GM21825 (cell line): ENCODE measurements around the gene CGRRF1.

ENCODE experiments used
- ATAC-seq: cut with Tn5 transposase; IDR thresholded peaks from one replicate; pipeline ENCODE4 v1.9.1; 2021; ENCODE audit warnings: mild to moderate bottlenecking, moderate library complexity; ENCODE audit not compliant: unreplicated experiment

Gene CGRRF1

GRCh38 chr14:54570631-54571415 is 61.1 kb downstream of the CGRRF1 start:
- ATAC-seq, result no peak

- ATAC-seq, result no peak
Observed at GRCh38 chr14:54572316-54572715, 62.6 kb downstream of the CGRRF1 start.

- ATAC-seq, result no peak
Observed at GRCh38 chr14:54574528-54574927, 64.8 kb downstream of the CGRRF1 start.

GRCh38 chr14:54577494-54577893 is 67.8 kb downstream of the CGRRF1 start:
- no peak for ATAC-seq

GRCh38 chr14:54577977-54578376 is 68.3 kb downstream of the CGRRF1 start:
- ATAC-seq, result no peak

- no peak for ATAC-seq
Observed at GRCh38 chr14:54579621-54580020, 69.9 kb downstream of the CGRRF1 start.

GRCh38 chr14:54580933-54581332 is 71.2 kb downstream of the CGRRF1 start:
- ATAC-seq, result no peak

- no peak for ATAC-seq
Observed at GRCh38 chr14:54582334-54582733, 72.6 kb downstream of the CGRRF1 start.

- ATAC-seq, result no peak
Observed at GRCh38 chr14:54584097-54584496, 74.4 kb downstream of the CGRRF1 start.

- no peak for ATAC-seq
Observed at GRCh38 chr14:54585214-54585613, 75.5 kb downstream of the CGRRF1 start.
